Thyroid gland (tissue), 4 donors: ENCODE measurements around the gene RHEBL1. TPM values are rescaled to one million over a fixed set of nuclear protein-coding genes. Genes with fewer than 3 reads are reported as not detected.

Source experiments
- DNase-seq, 2 donors: peaks; one replicate each; pipeline ENCODE4 v3.0.0-alpha.2; 2019
- H3K27ac ChIP-seq, 3 donors: fragments of 200-600 bp; sonication (generic); 1 replicate in 2 of 3; 2 replicates in 1 of 3; pipeline ENCODE4 v1.5.1; 2016 to 2019; ENCODE audit warnings: mild to moderate bottlenecking in 1 of 3, moderate library complexity in 1 of 3
- H3K27me3 ChIP-seq: fragments of 200-600 bp; sonication (generic); one replicate; pipeline ENCODE4 v1.5.1; 2019
- H3K36me3 ChIP-seq, 2 donors: fragments of 200-600 bp; sonication (generic); one replicate each; pipeline ENCODE4 v1.5.1; 2016 to 2019
- H3K4me1 ChIP-seq, 2 donors: fragments of 200-600 bp; sonication (generic); one replicate each; pipeline ENCODE4 v1.5.1; 2017 to 2019
- H3K4me3 ChIP-seq, 3 donors: fragments of 200-600 bp; sonication (generic); replicated peaks in 1 of 3; 1 replicate in 2 of 3; 2 replicates in 1 of 3; pipeline ENCODE4 v1.5.1; 2016; ENCODE audit warnings: mild to moderate bottlenecking in 1 of 3
- H3K9me3 ChIP-seq: fragments of 200-600 bp; sonication (generic); one replicate; pipeline ENCODE4 v1.5.1; 2017
- CTCF ChIP-seq, 6 experiments: fragments of 200-600 bp in 3 of 6; fragments of 450-650 bp in 3 of 6; sonication (generic) in 3 of 6; IDR thresholded peaks; one replicate each; pipeline ENCODE4 v1.5.1; 2016 to 2019; ENCODE audit warnings: antibody characterized with exemption in 6 of 6, mild to moderate bottlenecking in 2 of 6, inconsistent platforms in 1 of 6, moderate library complexity in 1 of 6
- POLR2A ChIP-seq, 2 donors: fragments of 450-650 bp; IDR thresholded peaks; one replicate each; pipeline ENCODE4 v1.6.1; 2017; ENCODE audit warnings: antibody characterized with exemption in 2 of 2, mild to moderate bottlenecking in 2 of 2, moderate library complexity in 1 of 2
- WGBS, 2 donors: methylation state at CpG; one replicate each; pipeline ENCODE4 v1.1.5; 2017; 5-methylcytosine and 5-hydroxymethylcytosine counted together
- intact Hi-C: fragments of 100-400 bp; cut with DNase I; formaldehyde crosslinking; loops from one replicate; pipeline ENCODE4 v1.15.1; 2023
- total RNA-seq, 4 donors: library from RNA; depleted of rRNA; stranded (reverse); fragments of >200 nt; gene quantifications; one replicate each; pipeline ENCODE4 v1.2.3, GENCODE V29; 2016

Gene RHEBL1
- total RNA-seq, 4 donors from 2014 or later: 0.98 TPM; not detected in 3

GRCh38 chr12:49091836-49092085 is 22.0 kb upstream of the RHEBL1 start:
- intact Hi-C loops: no loop called here
- Histone ChIP-seq H3K9me3 (no peaks in the 10 kb centered on the region), H3K4me1 (peaks cover 28 to 60% of the 10 kb centered on the region in 2 donors), H3K27ac (no peak overlapping the region), H3K4me3 (no peak overlapping the region), H3K36me3 (peaks cover 0 to 3% of the 10 kb centered on the region in 2 donors), H3K27me3 (peaks cover 12% of the 10 kb centered on the region)
- TF ChIP-seq CTCF (IDR thresholded peaks at IDR 0.05) (no peak), POLR2A (IDR thresholded peaks at IDR 0.05) (no peak)
- 5 to 8% methylated on average over 11 to 12 of the region's 14 CpGs for WGBS, 2 donors
- no peak for DNase-seq

GRCh38 chr12:49091056-49091835 is 21.5 kb upstream of the RHEBL1 start:
- intact Hi-C loops: no loop called here
- H3K4me1 ChIP-seq: peaks cover 28 to 60% of the 10 kb centered on the region in 2 donors
- H3K36me3 ChIP-seq: no peaks in the 10 kb centered on the region
- TF ChIP-seq CTCF (IDR thresholded peaks at IDR 0.05): no peak
- TF ChIP-seq POLR2A (IDR thresholded peaks at IDR 0.05): no peak
- peaks cover 12% of the 10 kb centered on the region for H3K27me3 ChIP-seq
- DNase-seq: no peak
- no peaks in the 10 kb centered on the region for H3K9me3 ChIP-seq
- 24 to 33% methylated on average over 15 to 28 of the region's 41 CpGs for whole genome bisulfite sequencing, 2 donors
- no peak overlapping the region for H3K4me3 ChIP-seq
- H3K27ac ChIP-seq: no peak overlapping the region

- Histone ChIP-seq H3K4me1 (peaks cover 28 to 60% of the 10 kb centered on the region in 2 donors), H3K27ac (no peak overlapping the region), H3K4me3 (peak overlapping the region in 1 of 3 donors; percentile 2), H3K27me3 (peaks cover 12% of the 10 kb centered on the region), H3K36me3 (no peaks in the 10 kb centered on the region), H3K9me3 (no peaks in the 10 kb centered on the region)
- peak in 1 of 2 donors; percentile 11 for DNase-seq
- intact Hi-C loops: loop anchor here (5.0 to 10.0 kb wide), 2 partner anchors 32 to 145 kb away; no protein-coding TSS in a partner anchor
- TF ChIP-seq POLR2A (IDR thresholded peaks at IDR 0.05) (no peak), CTCF (IDR thresholded peaks at IDR 0.05) (no peak)
- 7 to 12% methylated on average over 21 to 30 of the region's 88 CpGs for WGBS, 2 donors
Observed at GRCh38 chr12:49089821-49090773, 20.3 kb upstream of the RHEBL1 start.

GRCh38 chr12:49088932-49089330 is 19.2 kb upstream of the RHEBL1 start:
- intact Hi-C loops: loop anchor here (5.0 to 10.0 kb wide), 2 partner anchors 33 to 146 kb away; no protein-coding TSS in a partner anchor
- Histone ChIP-seq H3K27ac (no peak overlapping the region), H3K27me3 (peaks cover 12% of the 10 kb centered on the region), H3K9me3 (no peaks in the 10 kb centered on the region), H3K36me3 (no peaks in the 10 kb centered on the region), H3K4me3 (no peak overlapping the region), H3K4me1 (peaks cover 17 to 49% of the 10 kb centered on the region in 2 donors)
- 55 to 62% methylated on average over 6 of the region's 6 CpGs for WGBS, 2 donors
- TF ChIP-seq CTCF (IDR thresholded peaks at IDR 0.05) (no peak), POLR2A (IDR thresholded peaks at IDR 0.05) (no peak)
- DNase-seq: no peak
